ENCODE measurements around the gene SLC17A9.

DNA sequence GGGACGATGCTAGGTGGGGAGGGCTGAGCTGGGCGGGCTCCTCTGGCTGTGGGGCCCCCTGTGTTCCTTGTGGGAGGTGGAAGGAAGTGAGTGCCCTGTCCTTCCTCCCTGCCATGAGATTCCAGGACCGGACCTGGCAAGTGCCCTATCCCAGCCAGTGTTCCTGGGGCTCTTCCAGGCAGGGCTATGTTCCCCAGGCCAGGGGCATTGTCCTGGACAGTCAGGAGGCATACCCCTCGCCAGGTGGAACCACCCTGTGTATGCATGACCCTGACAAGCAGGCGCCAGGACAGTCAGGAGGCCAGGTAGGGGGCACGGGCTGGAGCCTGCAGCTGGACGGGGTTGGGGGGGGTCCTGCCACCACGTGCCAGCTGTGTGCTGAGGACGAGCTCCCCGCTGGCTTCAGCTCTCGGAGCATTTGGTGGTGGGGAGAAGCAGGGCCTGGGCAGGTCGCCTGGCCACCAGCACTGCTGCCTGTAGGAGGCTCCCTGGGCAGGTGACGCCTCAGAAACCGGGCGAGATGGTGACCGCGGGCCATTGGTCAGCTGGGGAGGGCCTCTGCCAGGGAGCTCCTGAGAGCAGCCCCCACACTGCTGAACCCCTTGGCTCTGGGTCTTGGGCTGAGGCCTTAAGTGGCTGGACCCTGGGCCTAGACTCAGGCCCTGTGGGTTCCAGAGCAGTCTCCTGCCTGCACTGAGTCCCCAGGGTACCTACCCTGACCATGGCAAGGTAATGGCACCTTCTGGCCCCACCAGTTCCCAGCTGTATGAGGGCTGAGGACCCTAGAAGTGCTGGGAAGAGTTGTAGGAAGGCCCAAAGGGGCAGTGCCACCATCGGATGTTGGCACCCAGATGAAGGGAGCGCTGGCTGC, 694 bp downstream of the SLC17A9 start:
- TF ChIP-seq CTCF (IDR thresholded peaks at IDR 0.05) (no peak), POLR2A (IDR thresholded peaks at IDR 0.05) (no peak), EP300 (IDR thresholded peaks at IDR 0.05) (no peak), POLR2AphosphoS5 (IDR thresholded peaks at IDR 0.05) (no peak)
